ENCODE measurements around the gene PPT2. TPM values are rescaled to one million over a fixed set of nuclear protein-coding genes. Genes with fewer than 3 reads are reported as not detected.

Gene PPT2
- total and polyA plus RNA-seq, 2 of the 13 experiments (the other 11 are each of a cell fraction or from before 2014, with no cell fraction given), result 39.2 to 61.8 TPM

GRCh38 chr6:32176476-32177182 lies 22.7 kb downstream of the PPT2 start (continued):
- TF ChIP-seq, protein P1, sequence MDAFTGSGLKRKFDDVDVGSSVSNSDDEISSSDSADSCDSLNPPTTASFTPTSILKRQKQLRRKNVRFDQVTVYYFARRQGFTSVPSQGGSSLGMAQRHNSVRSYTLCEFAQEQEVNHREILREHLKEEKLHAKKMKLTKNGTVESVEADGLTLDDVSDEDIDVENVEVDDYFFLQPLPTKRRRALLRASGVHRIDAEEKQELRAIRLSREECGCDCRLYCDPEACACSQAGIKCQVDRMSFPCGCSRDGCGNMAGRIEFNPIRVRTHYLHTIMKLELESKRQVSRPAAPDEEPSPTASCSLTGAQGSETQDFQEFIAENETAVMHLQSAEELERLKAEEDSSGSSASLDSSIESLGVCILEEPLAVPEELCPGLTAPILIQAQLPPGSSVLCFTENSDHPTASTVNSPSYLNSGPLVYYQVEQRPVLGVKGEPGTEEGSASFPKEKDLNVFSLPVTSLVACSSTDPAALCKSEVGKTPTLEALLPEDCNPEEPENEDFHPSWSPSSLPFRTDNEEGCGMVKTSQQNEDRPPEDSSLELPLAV (CRISPR knock-in tag; conservative IDR thresholded peaks at IDR 0.05; ENCODE audit: low read depth), result no peak
- TF ChIP-seq, protein P2, sequence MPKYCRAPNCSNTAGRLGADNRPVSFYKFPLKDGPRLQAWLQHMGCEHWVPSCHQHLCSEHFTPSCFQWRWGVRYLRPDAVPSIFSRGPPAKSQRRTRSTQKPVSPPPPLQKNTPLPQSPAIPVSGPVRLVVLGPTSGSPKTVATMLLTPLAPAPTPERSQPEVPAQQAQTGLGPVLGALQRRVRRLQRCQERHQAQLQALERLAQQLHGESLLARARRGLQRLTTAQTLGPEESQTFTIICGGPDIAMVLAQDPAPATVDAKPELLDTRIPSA (CRISPR knock-in tag; IDR thresholded peaks at IDR 0.05; ENCODE audit: borderline replicate concordance), result no peak
- TF ChIP-seq ZNF468 (CRISPR knock-in tag; IDR thresholded peaks at IDR 0.05) (no peak; the same call in 1 of the 2 replicates), ZKSCAN1 (IDR thresholded peaks at IDR 0.05; ENCODE audit: low read length) (no peak), NCOR1 (IDR thresholded peaks at IDR 0.05; ENCODE audit: borderline replicate concordance, low read length) (peak; percentile 50; the same call in 1 of the 2 replicates), KLF16 (CRISPR knock-in tag; IDR thresholded peaks at IDR 0.05) (peak in 1 of 2 experiments; percentile 9; a peak in 1 of 4 replicates), HNRNPLL (IDR thresholded peaks at IDR 0.05; ENCODE audit: low read depth, low read length, poor library complexity, severe bottlenecking) (no peak), KAT2B (IDR thresholded peaks at IDR 0.05; ENCODE audit: borderline replicate concordance, low read depth, low read length) (no peak), ZNF343 (CRISPR knock-in tag; IDR thresholded peaks at IDR 0.05) (no peak), TCF12 (IDR thresholded peaks at IDR 0.05) (no peak), TCF12 (CRISPR knock-in tag; IDR thresholded peaks at IDR 0.05) (no peak), NR2C2 (CRISPR knock-in tag; IDR thresholded peaks at IDR 0.05; ENCODE audit: borderline replicate concordance) (no peak), RARG (CRISPR knock-in tag; IDR thresholded peaks at IDR 0.05; ENCODE audit: low read depth) (no peak), ZSCAN9 (CRISPR knock-in tag; IDR thresholded peaks at IDR 0.05; ENCODE audit: borderline replicate concordance) (0 out of 2 replicates have a peak, but pooled peaks have one; percentile 2), ZNF775 (CRISPR knock-in tag; IDR thresholded peaks at IDR 0.05; ENCODE audit: borderline replicate concordance) (no peak), STAG1 (CRISPR knock-in tag; IDR thresholded peaks at IDR 0.05) (no peak), ZNF83 (CRISPR knock-in tag; IDR thresholded peaks at IDR 0.05; ENCODE audit: borderline replicate concordance) (no peak), TOE1 (CRISPR knock-in tag; IDR thresholded peaks at IDR 0.05) (peak; percentile 24; the same call in 1 of the 2 replicates), ZFYVE20 (CRISPR knock-in tag; IDR thresholded peaks at IDR 0.05; ENCODE audit: borderline replicate concordance, low read depth) (no peak), ZNF589 (CRISPR knock-in tag; conservative IDR thresholded peaks at IDR 0.05) (0 out of 2 replicates have a peak, but pooled peaks have one; percentile 19)
- TF ChIP-seq, protein P3, sequence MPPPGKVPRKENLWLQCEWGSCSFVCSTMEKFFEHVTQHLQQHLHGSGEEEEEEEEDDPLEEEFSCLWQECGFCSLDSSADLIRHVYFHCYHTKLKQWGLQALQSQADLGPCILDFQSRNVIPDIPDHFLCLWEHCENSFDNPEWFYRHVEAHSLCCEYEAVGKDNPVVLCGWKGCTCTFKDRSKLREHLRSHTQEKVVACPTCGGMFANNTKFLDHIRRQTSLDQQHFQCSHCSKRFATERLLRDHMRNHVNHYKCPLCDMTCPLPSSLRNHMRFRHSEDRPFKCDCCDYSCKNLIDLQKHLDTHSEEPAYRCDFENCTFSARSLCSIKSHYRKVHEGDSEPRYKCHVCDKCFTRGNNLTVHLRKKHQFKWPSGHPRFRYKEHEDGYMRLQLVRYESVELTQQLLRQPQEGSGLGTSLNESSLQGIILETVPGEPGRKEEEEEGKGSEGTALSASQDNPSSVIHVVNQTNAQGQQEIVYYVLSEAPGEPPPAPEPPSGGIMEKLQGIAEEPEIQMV (CRISPR knock-in tag; IDR thresholded peaks at IDR 0.05; ENCODE audit: low read depth), result no peak
- TF ChIP-seq, protein P4, sequence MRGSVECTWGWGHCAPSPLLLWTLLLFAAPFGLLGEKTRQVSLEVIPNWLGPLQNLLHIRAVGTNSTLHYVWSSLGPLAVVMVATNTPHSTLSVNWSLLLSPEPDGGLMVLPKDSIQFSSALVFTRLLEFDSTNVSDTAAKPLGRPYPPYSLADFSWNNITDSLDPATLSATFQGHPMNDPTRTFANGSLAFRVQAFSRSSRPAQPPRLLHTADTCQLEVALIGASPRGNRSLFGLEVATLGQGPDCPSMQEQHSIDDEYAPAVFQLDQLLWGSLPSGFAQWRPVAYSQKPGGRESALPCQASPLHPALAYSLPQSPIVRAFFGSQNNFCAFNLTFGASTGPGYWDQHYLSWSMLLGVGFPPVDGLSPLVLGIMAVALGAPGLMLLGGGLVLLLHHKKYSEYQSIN (CRISPR knock-in tag; IDR thresholded peaks at IDR 0.05; ENCODE audit: borderline replicate concordance), result no peak
